ENCODE measurements around the gene SDK2.

The SDK2 gene

GRCh38 chr17:73324160-73324475 is 320.1 kb downstream of the SDK2 start:
- Histone ChIP-seq H3K4me3 (ENCODE audit: low read length) (no peak overlapping the region), H3K27ac (ENCODE audit: low read depth, low read length) (no peak overlapping the region)

GRCh38 chr17:73323409-73324159 is 320.7 kb downstream of the SDK2 start:
- H3F3A ChIP-seq (ENCODE audit: control insufficient read depth, insufficient read depth) = no peaks in the 10 kb centered on the region
- no peaks in the 10 kb centered on the region for H3K9me2 ChIP-seq (replicated peaks; ENCODE audit: control insufficient read depth, low read length)
- H4K20me1 ChIP-seq (ENCODE audit: control insufficient read depth, insufficient read depth, low read depth, low read length) = no peaks in the 10 kb centered on the region
- no peaks in the 10 kb centered on the region for H3K36me3 ChIP-seq (ENCODE audit: control insufficient read depth, low read length)
- no peak overlapping the region for H3K4me3 ChIP-seq (ENCODE audit: low read length)
- no peak overlapping the region for H3K27ac ChIP-seq (ENCODE audit: low read depth, low read length)
- H3K4me2 ChIP-seq (ENCODE audit: low read length) = no peak overlapping the region
- no peaks in the 10 kb centered on the region for H3K9me3 ChIP-seq (ENCODE audit: control insufficient read depth, insufficient read depth, low read length)
- no peaks in the 10 kb centered on the region for H3K27me3 ChIP-seq (ENCODE audit: control insufficient read depth, low read length)
- H3K79me2 ChIP-seq (ENCODE audit: control insufficient read depth, low read length) = no peaks in the 10 kb centered on the region
- TF ChIP-seq CTCF (IDR thresholded peaks at IDR 0.05; ENCODE audit: low read depth, low read length, poor library complexity, severe bottlenecking) (no peak), EZH2phosphoT487 (IDR thresholded peaks at IDR 0.05; ENCODE audit: borderline replicate concordance, low read length) (no peak)
- H3K4me1 ChIP-seq (ENCODE audit: control insufficient read depth, low read length) = no peaks in the 10 kb centered on the region

More at GRCh38 chr17:73324160-73324475, 320.1 kb downstream of the SDK2 start:
- Histone ChIP-seq H4K20me1 (ENCODE audit: control insufficient read depth, insufficient read depth, low read depth, low read length) (no peaks in the 10 kb centered on the region), H3K4me1 (ENCODE audit: control insufficient read depth, low read length) (no peaks in the 10 kb centered on the region), H3K79me2 (ENCODE audit: control insufficient read depth, low read length) (no peaks in the 10 kb centered on the region), H3K9me2 (replicated peaks; ENCODE audit: control insufficient read depth, low read length) (no peaks in the 10 kb centered on the region), H3K4me2 (ENCODE audit: low read length) (no peak overlapping the region), H3K36me3 (ENCODE audit: control insufficient read depth, low read length) (no peaks in the 10 kb centered on the region), H3K27me3 (ENCODE audit: control insufficient read depth, low read length) (no peaks in the 10 kb centered on the region), H3K9me3 (ENCODE audit: control insufficient read depth, insufficient read depth, low read length) (no peaks in the 10 kb centered on the region), H3F3A (ENCODE audit: control insufficient read depth, insufficient read depth) (no peaks in the 10 kb centered on the region)
- TF ChIP-seq EZH2phosphoT487 (IDR thresholded peaks at IDR 0.05; ENCODE audit: borderline replicate concordance, low read length) (no peak), CTCF (IDR thresholded peaks at IDR 0.05; ENCODE audit: low read depth, low read length, poor library complexity, severe bottlenecking) (no peak)

GRCh38 chr17:73320601-73321264 is 323.5 kb downstream of the SDK2 start:
- no peak for TF ChIP-seq CTCF (IDR thresholded peaks at IDR 0.05; ENCODE audit: low read depth, low read length, poor library complexity, severe bottlenecking)
- TF ChIP-seq EZH2phosphoT487 (IDR thresholded peaks at IDR 0.05; ENCODE audit: borderline replicate concordance, low read length) = no peak
- Histone ChIP-seq H3K27ac (ENCODE audit: low read depth, low read length) (no peak overlapping the region), H3F3A (ENCODE audit: control insufficient read depth, insufficient read depth) (no peaks in the 10 kb centered on the region), H3K36me3 (ENCODE audit: control insufficient read depth, low read length) (no peaks in the 10 kb centered on the region), H3K79me2 (ENCODE audit: control insufficient read depth, low read length) (no peaks in the 10 kb centered on the region), H3K9me3 (ENCODE audit: control insufficient read depth, insufficient read depth, low read length) (no peaks in the 10 kb centered on the region), H4K20me1 (ENCODE audit: control insufficient read depth, insufficient read depth, low read depth, low read length) (no peaks in the 10 kb centered on the region), H3K4me2 (ENCODE audit: low read length) (no peak overlapping the region), H3K4me1 (ENCODE audit: control insufficient read depth, low read length) (peaks cover 2% of the 10 kb centered on the region; the same call in 1 of the 2 replicates), H3K4me3 (ENCODE audit: low read length) (no peak overlapping the region), H3K27me3 (ENCODE audit: control insufficient read depth, low read length) (peaks cover 9% of the 10 kb centered on the region; the same call in 1 of the 2 replicates), H3K9me2 (replicated peaks; ENCODE audit: control insufficient read depth, low read length) (no peaks in the 10 kb centered on the region)

Measured in DOHH2 (cell line).